Psoas muscle (tissue), 8 donors: ENCODE measurements around the gene BICDL2. TPM values are rescaled to one million over a fixed set of nuclear protein-coding genes. Genes with fewer than 3 reads are reported as not detected.

Experiments
- ATAC-seq, 4 donors: fragments of 200-7000 bp; cut with Tn5 transposase; one replicate each; pipeline ENCODE4 v1.9.1; 2020; ENCODE audit warnings: moderate library complexity in 3 of 4, mild to moderate bottlenecking in 2 of 4
- DNase-seq, 2 donors: peaks; one replicate each; pipeline ENCODE4 v3.0.0-alpha.2; 2020
- H3K27ac ChIP-seq: fragments of 200-600 bp; one replicate; pipeline ENCODE4 v1.8.0; 2022
- H3K27me3 ChIP-seq, 3 donors: fragments of 200-600 bp in 1 of 3; one replicate each; pipeline versions ENCODE4 v1.6.1 to v1.8.0; 2013 to 2022; ENCODE audit warnings: low read length in 2 of 3, mild to moderate bottlenecking in 2 of 3, moderate library complexity in 1 of 3; ENCODE audit not compliant: insufficient read depth in 3 of 3
- H3K36me3 ChIP-seq, 2 donors: fragments of 200-600 bp in 1 of 2; one replicate each; pipeline versions ENCODE4 v1.6.1 to v1.8.0; 2013 to 2022; ENCODE audit warnings: low read depth in 1 of 2, mild to moderate bottlenecking in 1 of 2, moderate library complexity in 1 of 2; ENCODE audit not compliant: insufficient read depth in 1 of 2
- H3K4me1 ChIP-seq: fragments of 200-600 bp; one replicate; pipeline ENCODE4 v1.8.0; 2022
- H3K4me3 ChIP-seq: fragments of 200-600 bp; one replicate; pipeline ENCODE4 v1.8.0; 2022; ENCODE audit warnings: mild to moderate bottlenecking
- H3K9me3 ChIP-seq: fragments of 200-600 bp; one replicate; pipeline ENCODE4 v1.8.0; 2022
- WGBS, 3 donors: extraction: QIAGEN DNeasy Blood & Tissue Kit; methylation state at CpG; one replicate each; pipeline versions ENCODE4 v1.1.6 to v1.1.7; 2013; 5-methylcytosine and 5-hydroxymethylcytosine counted together
- intact Hi-C, 2 donors: fragments of 100-400 bp; cut with DNase I; formaldehyde crosslinking; loops; one replicate each; pipeline versions ENCODE4 v1.11.0 to v1.14.2; 2022
- polyA plus RNA-seq, 3 donors: library from polyadenylated mRNA; stranded (reverse); fragments of 200-250 nt; gene quantifications; one replicate each; pipeline ENCODE4 v1.2.3, GENCODE V29; 2013
- total RNA-seq, 4 donors: library from RNA; stranded (reverse); fragmentation: NEBNext Ultra II Directional in 2 of 4; extraction: Animal tissue kit (Norgen Biotek cat#: 25700) in 2 of 4; gene quantifications; one replicate each; pipeline versions ENCODE4 v1.2.1 to v1.2.4, GENCODE V29; 2021 to 2023
- TF ChIP-seq, protein P1 (sequence below): fragments of 200-600 bp; IDR thresholded peaks from one replicate; pipeline ENCODE4 v1.8.0; 2022; ENCODE audit warnings: antibody characterized with exemption
- donor health status: healthy with polysubstance abuse.
- donor health status: DM: no; HTN: no; CAD: no; lungs with moderate emphysema.
- donor health status: Bipolar disorder and iron deficiency.
- donor health status: healthy.
- donor health status: DM: yes; HTN: yes; CAD: no.
- donor health status: DM: no; HTN: no; CAD: no.
- donor health status: DM: no; HTN: no; CAD: no.
- donor health status: DM: yes; HTN: yes; CAD: no.

The BICDL2 gene
- total and polyA plus RNA-seq, 7 donors: 0.01 to 0.18 TPM; not detected in 5

DNA sequence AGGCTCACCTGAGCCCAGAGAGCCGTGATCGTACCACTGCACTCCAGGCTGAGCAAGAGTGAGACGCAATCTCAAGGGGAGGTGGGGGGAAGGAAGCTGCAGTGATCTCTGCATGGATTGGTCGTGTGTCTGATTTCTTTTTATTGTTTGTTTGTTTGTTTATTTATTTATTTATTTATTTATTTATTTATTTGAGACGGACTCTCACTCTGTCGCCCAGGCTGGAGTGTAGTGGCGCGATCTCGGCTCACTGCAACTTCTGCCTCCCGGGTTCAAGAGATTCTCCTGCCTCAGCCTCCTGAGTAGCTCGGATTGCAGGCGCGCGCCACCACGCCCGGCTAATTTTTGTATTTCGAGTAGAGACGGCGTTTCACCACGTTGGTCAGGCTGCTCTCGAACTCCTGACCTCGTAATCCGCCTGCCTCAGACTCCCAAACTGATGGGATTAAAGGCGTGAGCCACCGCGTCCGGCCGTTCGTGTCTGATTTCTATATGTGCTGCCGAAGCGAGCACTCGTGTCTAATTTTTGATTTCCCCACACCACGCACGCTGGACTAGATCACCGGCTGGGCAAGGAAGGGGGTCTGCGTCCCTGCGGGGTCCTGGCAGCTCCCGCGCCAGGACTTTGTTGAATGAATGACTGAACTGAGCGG lies 17.0 kb downstream of the BICDL2 start:
- Histone ChIP-seq H3K27ac (peak overlapping the region; percentile 100), H3K36me3 (no peaks in the 10 kb centered on the region), H3K4me1 (peaks cover 24% of the 10 kb centered on the region), H3K27me3 (peaks cover 0 to 20% (median 3%) of the 10 kb centered on the region in 3 donors), H3K4me3 (peak overlapping the region; percentile 94), H3K9me3 (no peaks in the 10 kb centered on the region)
- intact Hi-C loops: no loop called here
- TF ChIP-seq, protein P1, sequence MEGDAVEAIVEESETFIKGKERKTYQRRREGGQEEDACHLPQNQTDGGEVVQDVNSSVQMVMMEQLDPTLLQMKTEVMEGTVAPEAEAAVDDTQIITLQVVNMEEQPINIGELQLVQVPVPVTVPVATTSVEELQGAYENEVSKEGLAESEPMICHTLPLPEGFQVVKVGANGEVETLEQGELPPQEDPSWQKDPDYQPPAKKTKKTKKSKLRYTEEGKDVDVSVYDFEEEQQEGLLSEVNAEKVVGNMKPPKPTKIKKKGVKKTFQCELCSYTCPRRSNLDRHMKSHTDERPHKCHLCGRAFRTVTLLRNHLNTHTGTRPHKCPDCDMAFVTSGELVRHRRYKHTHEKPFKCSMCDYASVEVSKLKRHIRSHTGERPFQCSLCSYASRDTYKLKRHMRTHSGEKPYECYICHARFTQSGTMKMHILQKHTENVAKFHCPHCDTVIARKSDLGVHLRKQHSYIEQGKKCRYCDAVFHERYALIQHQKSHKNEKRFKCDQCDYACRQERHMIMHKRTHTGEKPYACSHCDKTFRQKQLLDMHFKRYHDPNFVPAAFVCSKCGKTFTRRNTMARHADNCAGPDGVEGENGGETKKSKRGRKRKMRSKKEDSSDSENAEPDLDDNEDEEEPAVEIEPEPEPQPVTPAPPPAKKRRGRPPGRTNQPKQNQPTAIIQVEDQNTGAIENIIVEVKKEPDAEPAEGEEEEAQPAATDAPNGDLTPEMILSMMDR: no peak
- DNase-seq (no peak), ATAC-seq (no peak)
- 28 to 29% (median 29%) methylated on average over 40 of the region's 40 CpGs for WGBS, 3 donors

- ATAC-seq: no peak
Observed at GRCh38 chr16:3017794-3018506, 18.8 kb downstream of the BICDL2 start, which contains the start of gene CLDN6. Gene CLDN6 (minus strand): TSS chr16:3018183. CDS start chr16:3016021, 2,162 bp downstream.

GRCh38 chr16:3017344-3017743 lies 19.4 kb downstream of the BICDL2 start:
- ATAC-seq: no peak
- TF ChIP-seq, protein P1: no peak
- H3K27ac ChIP-seq: no peak overlapping the region
- no peak overlapping the region for H3K4me3 ChIP-seq
- DNase-seq: no peak
- H3K4me1 ChIP-seq: peaks cover 11% of the 10 kb centered on the region
- H3K9me3 ChIP-seq: no peaks in the 10 kb centered on the region
- no peaks in the 10 kb centered on the region for H3K36me3 ChIP-seq
- WGBS, 3 donors: 46 to 57% (median 56%) methylated on average over 20 of the region's 20 CpGs
- peaks cover 0 to 40% (median 9%) of the 10 kb centered on the region in 3 donors for H3K27me3 ChIP-seq
- intact Hi-C loops: no loop called here

More at GRCh38 chr16:3017794-3018506, 18.8 kb downstream of the BICDL2 start, which contains the start of gene CLDN6:
- Histone ChIP-seq H3K27me3 (peaks cover 0 to 34% (median 9%) of the 10 kb centered on the region in 3 donors), H3K4me1 (peaks cover 17% of the 10 kb centered on the region), H3K36me3 (no peaks in the 10 kb centered on the region), H3K9me3 (no peaks in the 10 kb centered on the region), H3K27ac (no peak within 1 kb of the TSS), H3K4me3 (no peak within 1 kb of the TSS)
- 8 to 11% (median 10%) methylated on average over 41 to 51 of the region's 52 CpGs for WGBS, 3 donors
- intact Hi-C loops: no loop called here
- TF ChIP-seq, protein P1: peak; percentile 16
- no peak for DNase-seq

DNA sequence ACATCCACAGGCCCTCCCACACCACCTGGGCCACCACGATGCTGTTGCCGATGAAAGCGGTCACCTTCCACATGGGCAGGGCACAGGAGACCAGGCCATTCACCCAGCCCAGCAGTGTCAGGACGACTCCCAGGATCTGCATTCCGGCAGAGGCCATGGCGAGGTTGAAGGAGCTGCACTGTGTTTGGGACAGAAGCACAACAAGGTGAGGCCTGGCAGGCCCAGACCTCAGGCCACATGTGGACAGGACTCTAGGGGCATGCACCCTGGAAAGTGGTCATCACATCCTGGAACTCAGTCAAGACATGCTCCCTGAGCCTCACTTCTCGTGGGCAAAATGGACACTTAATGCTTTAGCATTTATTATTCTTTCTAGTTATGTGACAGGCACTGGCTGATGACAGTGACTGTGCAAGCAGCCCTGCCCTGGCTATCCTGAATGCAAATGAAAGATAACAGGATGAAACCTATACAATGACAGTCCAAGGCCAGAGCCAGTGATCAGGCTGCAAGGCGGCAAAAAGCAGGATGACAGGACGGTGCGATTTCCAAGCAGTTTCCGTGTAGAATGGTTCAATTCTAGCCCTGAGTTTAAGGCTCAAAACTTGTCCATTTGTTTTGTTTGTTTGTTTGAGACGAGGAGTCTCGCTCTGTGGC lies 20.8 kb downstream of the BICDL2 start:
- WGBS, 3 donors: 82 to 89% (median 86%) methylated on average over 13 of the region's 13 CpGs
- TF ChIP-seq, protein P1: no peak
- H3K27me3 ChIP-seq: peaks cover 0 to 49% (median 14%) of the 10 kb centered on the region in 3 donors
- H3K4me1 ChIP-seq: peaks cover 11% of the 10 kb centered on the region
- intact Hi-C loops: no loop called here
- no peak for ATAC-seq
- no peaks in the 10 kb centered on the region for H3K36me3 ChIP-seq
- H3K27ac ChIP-seq: no peak overlapping the region
- H3K9me3 ChIP-seq: no peaks in the 10 kb centered on the region
- H3K4me3 ChIP-seq: no peak overlapping the region
- DNase-seq: no peak
